CD14-positive monocyte (primary cell): Measurements from ENCODE around the gene PSG3. TPM values are rescaled to one million over a fixed set of nuclear protein-coding genes. Genes with fewer than 3 reads are reported as not detected.
"Not testable (repeated sequence)": the region's sequence is repeated elsewhere in the genome, so short reads cannot be mapped to it uniquely, and the experiment has no call there.

Source experiments
- DNase-seq, 3 donors: peaks; one replicate each; pipeline ENCODE4 v3.0.0-alpha.2; 2011 to 2022
- H2AFZ ChIP-seq: 2 replicates; pipeline ENCODE4 v1.6.0; 2012; ENCODE audit warnings: mild to moderate bottlenecking, low read depth, low read length, inconsistent platforms; ENCODE audit not compliant: insufficient read depth, poor library complexity, severe bottlenecking
- H3K27ac ChIP-seq, 2 donors: 1 replicate in 1 of 2; 2 replicates in 1 of 2; pipeline ENCODE4 v1.5.1; 2012 to 2013; ENCODE audit warnings: low read length in 2 of 2, control low read depth in 1 of 2, inconsistent platforms in 1 of 2, low read depth in 1 of 2, mild to moderate bottlenecking in 1 of 2
- H3K27me3 ChIP-seq, 2 donors: one replicate each; pipeline versions ENCODE4 v1.6.0 to v1.6.1; 2011 to 2013; ENCODE audit warnings: low read length in 2 of 2; ENCODE audit not compliant: control insufficient read depth in 2 of 2, insufficient read depth in 2 of 2
- H3K36me3 ChIP-seq, 2 donors: replicated peaks in 1 of 2; 1 replicate in 1 of 2; 2 replicates in 1 of 2; pipeline versions ENCODE4 v1.5.1 to v1.6.1; 2012 to 2013; ENCODE audit warnings: low read length in 2 of 2, control low read depth in 1 of 2, inconsistent platforms in 1 of 2, mild to moderate bottlenecking in 1 of 2; ENCODE audit not compliant: insufficient read depth in 2 of 2, control insufficient read depth in 1 of 2
- H3K4me1 ChIP-seq, 2 donors: 1 replicate in 1 of 2; 2 replicates in 1 of 2; pipeline versions ENCODE4 v1.5.1 to v1.6.1; 2012 to 2013; ENCODE audit warnings: low read length in 2 of 2, control low read depth in 1 of 2, inconsistent platforms in 1 of 2, mild to moderate bottlenecking in 1 of 2, moderate library complexity in 1 of 2; ENCODE audit not compliant: insufficient read depth in 2 of 2, control insufficient read depth in 1 of 2
- H3K4me2 ChIP-seq: replicated peaks from 2 replicates; pipeline ENCODE3; 2012; ENCODE audit warnings: low read length, moderate library complexity, mild to moderate bottlenecking; ENCODE audit not compliant: poor library complexity, severe bottlenecking; ENCODE audit errors: extremely low read depth
- H3K4me3 ChIP-seq, 3 experiments: fragments of 200-600 bp in 1 of 3; sonication (generic) in 1 of 3; replicated peaks in 1 of 3; 1 replicate in 2 of 3; 2 replicates in 1 of 3; pipeline ENCODE4 v1.5.1; 2011 to 2013; ENCODE audit warnings: low read length in 3 of 3, mild to moderate bottlenecking in 3 of 3, control low read depth in 2 of 3, low read depth in 2 of 3, inconsistent platforms in 1 of 3, moderate library complexity in 1 of 3
- H3K79me2 ChIP-seq: 2 replicates; pipeline ENCODE4 v1.6.0; 2012; ENCODE audit warnings: mild to moderate bottlenecking, control low read depth, inconsistent platforms, low read length, moderate library complexity; ENCODE audit not compliant: insufficient read depth
- H3K9ac ChIP-seq: 2 replicates; pipeline ENCODE4 v1.6.0; 2017; ENCODE audit warnings: low read length, mild to moderate bottlenecking; ENCODE audit not compliant: insufficient read depth, poor library complexity, severe bottlenecking
- H3K9me3 ChIP-seq, 2 donors: replicated peaks in 1 of 2; 1 replicate in 1 of 2; 2 replicates in 1 of 2; pipeline versions ENCODE4 v1.5.1 to v1.6.1; 2012 to 2013; ENCODE audit warnings: low read length in 2 of 2, control low read depth in 1 of 2; ENCODE audit not compliant: control insufficient read depth in 1 of 2, insufficient read depth in 1 of 2
- H4K20me1 ChIP-seq: 2 replicates; pipeline ENCODE4 v1.6.0; 2012; ENCODE audit warnings: mild to moderate bottlenecking, low read length, control low read depth, moderate library complexity; ENCODE audit not compliant: insufficient read depth
- H3K27ac Mint-ChIP-seq, 7 donors: one replicate each; pipeline ENCODE4 v1.8.0; 2020; ENCODE audit warnings: mild to moderate bottlenecking in 7 of 7, mixed read lengths in 7 of 7, moderate library complexity in 6 of 7, inconsistent platforms in 2 of 7
- H3K27me3 Mint-ChIP-seq, 3 donors: one replicate each; pipeline ENCODE4 v1.8.0; 2021 to 2022; ENCODE audit warnings: low read depth in 3 of 3, mild to moderate bottlenecking in 3 of 3, mixed read lengths in 3 of 3, moderate library complexity in 3 of 3, inconsistent platforms in 1 of 3
- H3K36me3 Mint-ChIP-seq, 2 donors: one replicate each; pipeline ENCODE4 v1.8.0; 2020; ENCODE audit warnings: mixed read lengths in 2 of 2, inconsistent platforms in 1 of 2, mild to moderate bottlenecking in 1 of 2
- H3K4me1 Mint-ChIP-seq: one replicate; pipeline ENCODE4 v1.8.0; 2020; ENCODE audit warnings: mild to moderate bottlenecking, mixed read lengths
- H3K4me3 Mint-ChIP-seq, 2 donors: one replicate each; pipeline ENCODE4 v1.8.0; 2020; ENCODE audit warnings: mild to moderate bottlenecking in 2 of 2, mixed read lengths in 2 of 2, moderate library complexity in 1 of 2
- H3K9me3 Mint-ChIP-seq, 7 donors: one replicate each; pipeline ENCODE4 v1.8.0; 2020 to 2022; ENCODE audit warnings: mixed read lengths in 7 of 7, mild to moderate bottlenecking in 6 of 7, moderate library complexity in 6 of 7, inconsistent platforms in 2 of 7
- WGBS: methylation state at CpG from one replicate; pipeline ENCODE4 v1.1.5; 2013; ENCODE audit warnings: missing lambda C conversion rate; ENCODE audit not compliant: insufficient coverage; 5-methylcytosine and 5-hydroxymethylcytosine counted together
- intact Hi-C, 2 donors: fragments of 100-400 bp; cut with micrococcal nuclease; formaldehyde crosslinking; loops; one replicate each; pipeline versions ENCODE4 v1.15.0 to v1.15.1; 2023
- polyA minus RNA-seq: library from RNA; depleted of rRNA, polyadenylated mRNA; stranded (reverse); fragments of >200 nt; gene quantifications from 2 replicates; pipeline ENCODE4 v1.2.3, GENCODE V29; 2012
- polyA plus RNA-seq, 3 donors: library from polyadenylated mRNA; depleted of rRNA in 1 of 3; unstranded in 2 of 3; stranded (reverse) in 1 of 3; fragments of 300-500 nt in 2 of 3; fragments of >200 nt in 1 of 3; fragmentation: Illumina TruSeq in 2 of 3; gene quantifications; 1 replicate in 2 of 3; 2 replicates in 1 of 3; pipeline ENCODE4 v1.2.3, GENCODE V29; 2012 to 2021
- total RNA-seq, 12 experiments: library from RNA in 1 of 12; stranded (reverse) in 1 of 12; fragments of 120-200 nt in 1 of 12; gene quantifications; one replicate each; pipeline ENCODE4 v1.2.4 and lab custom pipeline; 2013 to 2026; ENCODE audit warnings: mixed read lengths in 6 of 12, inconsistent platforms in 1 of 12

The PSG3 gene
- total RNA-seq (2013), result not detected
- not detected for polyA plus RNA-seq
- polyA minus RNA-seq, result not detected in 2 replicates
- 0 to 0.75 (median 0) reads per million in 11 experiments for total RNA-seq (lab: John Stamatoyannopoulos, UW)

GRCh38 chr19:42740381-42740780 is at the start of gene PSG3:
Gene PSG3 (minus strand): TSS chr19:42740481. CDS start chr19:42740384, 97 bp downstream.
- H3K27me3 Mint-ChIP-seq, H3K27me3 ChIP-seq, H3K27ac ChIP-seq, H3K36me3 Mint-ChIP-seq, DNase-seq, H3K79me2 ChIP-seq, H4K20me1 ChIP-seq, H3K9ac ChIP-seq, H3K4me3 Mint-ChIP-seq, H3K4me1 Mint-ChIP-seq, H3K9me3 ChIP-seq, H3K9me3 Mint-ChIP-seq, H3K36me3 ChIP-seq, intact Hi-C loops, H2AFZ ChIP-seq, H3K4me1 ChIP-seq, H3K4me2 ChIP-seq, H3K4me3 ChIP-seq: not testable (repeated sequence)
- WGBS, result 78% methylated on average over 2 of the region's 4 CpGs
- peak within 1 kb of the TSS in 1 of 7 donors; percentile 26 for H3K27ac Mint-ChIP-seq

- no CpG with 5 or more reads among the region's 2 CpGs for WGBS
These were observed 48.5 kb upstream of the PSG3 start for GRCh38 chr19:42788766-42789165.

GRCh38 chr19:42787766-42788165 is 47.5 kb upstream of the PSG3 start:
- H3K27ac Mint-ChIP-seq, H3K79me2 ChIP-seq, H3K4me1 Mint-ChIP-seq, H3K4me3 Mint-ChIP-seq, H3K36me3 ChIP-seq, intact Hi-C loops, H3K4me1 ChIP-seq, H3K36me3 Mint-ChIP-seq, DNase-seq, H3K9ac ChIP-seq, H3K27me3 Mint-ChIP-seq, H2AFZ ChIP-seq, H4K20me1 ChIP-seq, H3K27me3 ChIP-seq, H3K27ac ChIP-seq, H3K4me3 ChIP-seq, H3K4me2 ChIP-seq: not testable (repeated sequence)
- peaks cover 0 to 18% (median 11%) of the 10 kb centered on the region in 7 donors for H3K9me3 Mint-ChIP-seq
- peaks cover 6 to 13% of the 10 kb centered on the region in 2 donors for H3K9me3 ChIP-seq
- WGBS, result 81% methylated on average over 2 of the region's 2 CpGs

More at GRCh38 chr19:42788766-42789165, 48.5 kb upstream of the PSG3 start:
- H3K36me3 ChIP-seq, H4K20me1 ChIP-seq, intact Hi-C loops, H3K4me1 Mint-ChIP-seq, H3K4me1 ChIP-seq, H3K79me2 ChIP-seq, H3K4me3 ChIP-seq, H2AFZ ChIP-seq, DNase-seq, H3K4me2 ChIP-seq, H3K27me3 Mint-ChIP-seq, H3K36me3 Mint-ChIP-seq, H3K27ac ChIP-seq, H3K27me3 ChIP-seq, H3K27ac Mint-ChIP-seq, H3K4me3 Mint-ChIP-seq, H3K9ac ChIP-seq: not testable (repeated sequence)
- peaks cover 10 to 23% of the 10 kb centered on the region in 2 donors for H3K9me3 ChIP-seq
- peaks cover 2 to 28% (median 20%) of the 10 kb centered on the region in 7 donors for H3K9me3 Mint-ChIP-seq
